Naive thymus-derived CD8-positive, alpha-beta T cell (primary cell): ENCODE results near the gene RBFOX2. TPM values are rescaled to one million over a fixed set of nuclear protein-coding genes. Genes with fewer than 3 reads are reported as not detected.
"Not testable (repeated sequence)": the region's sequence is repeated elsewhere in the genome, so short reads cannot be mapped to it uniquely, and the experiment has no call there.

Source experiments
- ATAC-seq, 2 donors: fragments of 150-1000 bp; cut with Tn5 transposase in 1 of 2; sonication (Bioruptor Pico), chemical (Tn5 transposase) in 1 of 2; 1 replicate in 1 of 2; 2 replicates in 1 of 2; pipeline ENCODE4 v1.10.0; 2021; ENCODE audit warnings: mild to moderate bottlenecking in 2 of 2, moderate library complexity in 2 of 2
- POLR2A ChIA-PET: fragments of 350-600 bp; sonication (Branson Sonifier 250); formaldehyde crosslinking; loops from one replicate; lab custom pipeline; 2021; ENCODE audit warnings: antibody characterized with exemption; lab: Charles Lee
- DNase-seq, 10 donors: peaks; one replicate each; pipeline versions ENCODE4 v3.0.0 to v3.0.0-alpha.2; 2020 to 2022
- H3K27ac Mint-ChIP-seq, 10 donors: one replicate each; pipeline ENCODE4 v1.8.0; 2020 to 2022; ENCODE audit warnings: mild to moderate bottlenecking in 10 of 10, mixed read lengths in 10 of 10, moderate library complexity in 4 of 10, inconsistent platforms in 1 of 10
- H3K27me3 Mint-ChIP-seq, 5 donors: one replicate each; pipeline ENCODE4 v1.8.0; 2021 to 2022; ENCODE audit warnings: mixed read lengths in 5 of 5
- H3K36me3 Mint-ChIP-seq, 3 donors: one replicate each; pipeline ENCODE4 v1.8.0; 2020 to 2022; ENCODE audit warnings: mixed read lengths in 3 of 3, mild to moderate bottlenecking in 2 of 3, inconsistent platforms in 1 of 3
- H3K4me1 Mint-ChIP-seq, 4 donors: one replicate each; pipeline ENCODE4 v1.8.0; 2021 to 2022; ENCODE audit warnings: mixed read lengths in 4 of 4
- H3K4me3 Mint-ChIP-seq, 10 donors: one replicate each; pipeline ENCODE4 v1.8.0; 2020 to 2022; ENCODE audit warnings: mild to moderate bottlenecking in 10 of 10, mixed read lengths in 10 of 10, moderate library complexity in 6 of 10, inconsistent platforms in 1 of 10
- H3K9me3 Mint-ChIP-seq, 9 donors: one replicate each; pipeline ENCODE4 v1.8.0; 2020 to 2022; ENCODE audit warnings: mixed read lengths in 9 of 9, mild to moderate bottlenecking in 3 of 9, inconsistent platforms in 1 of 9, moderate library complexity in 1 of 9
- polyA plus RNA-seq, 3 donors: library from polyadenylated mRNA; unstranded; fragments of 300-500 nt; fragmentation: Illumina TruSeq; gene quantifications; one replicate each; pipeline ENCODE4 v1.2.3, GENCODE V29; 2021
- total RNA-seq, 8 experiments: library from RNA in 2 of 8; stranded (reverse) in 2 of 8; gene quantifications; one replicate each; pipeline ENCODE4 v1.2.3 and lab custom pipeline; 2021 to 2026

The RBFOX2 gene
- total and polyA plus RNA-seq, 5 experiments from 2014 or later = 0.15 to 1.7 (median 0.84) TPM; not detected in 1

GRCh38 chr22:35802885-35803284, 225.7 kb downstream of the RBFOX2 start:
- peaks cover 0 to 5% (median 4%) of the 10 kb centered on the region in 3 donors for H3K36me3 Mint-ChIP-seq
- H3K4me3 Mint-ChIP-seq = no peak overlapping the region
- no peaks in the 10 kb centered on the region for H3K27me3 Mint-ChIP-seq
- ATAC-seq = no peak
- H3K9me3 Mint-ChIP-seq = peaks cover 0 to 12% (median 2%) of the 10 kb centered on the region in 9 donors
- DNase-seq = no peak
- no peaks in the 10 kb centered on the region for H3K4me1 Mint-ChIP-seq
- H3K27ac Mint-ChIP-seq = no peak overlapping the region
- POLR2A ChIA-PET = no interaction called here

DNA sequence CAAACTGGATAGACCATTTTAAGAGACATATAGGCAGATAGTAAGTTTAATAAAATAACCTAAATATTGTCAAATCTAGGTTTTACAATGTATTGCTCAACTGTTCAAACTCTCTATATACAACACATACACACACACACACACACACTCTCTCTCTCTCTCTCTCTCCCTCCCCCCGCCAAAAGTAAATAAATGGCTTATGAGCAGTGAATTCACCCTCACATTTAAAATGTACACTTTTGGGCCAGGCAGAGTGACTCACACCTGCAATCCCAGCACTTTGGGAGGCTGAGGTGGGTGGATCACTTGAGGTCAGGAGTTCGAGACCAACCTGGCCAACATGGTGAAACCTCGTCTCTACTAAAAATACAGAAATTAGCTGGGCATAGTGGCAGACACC, 227.3 kb downstream of the RBFOX2 start:
- POLR2A ChIA-PET, H3K4me1 Mint-ChIP-seq, H3K36me3 Mint-ChIP-seq, H3K4me3 Mint-ChIP-seq, ATAC-seq, DNase-seq, H3K27ac Mint-ChIP-seq, H3K27me3 Mint-ChIP-seq: not testable (repeated sequence)
- peaks cover 0 to 12% (median 2%) of the 10 kb centered on the region in 9 donors for H3K9me3 Mint-ChIP-seq

DNA sequence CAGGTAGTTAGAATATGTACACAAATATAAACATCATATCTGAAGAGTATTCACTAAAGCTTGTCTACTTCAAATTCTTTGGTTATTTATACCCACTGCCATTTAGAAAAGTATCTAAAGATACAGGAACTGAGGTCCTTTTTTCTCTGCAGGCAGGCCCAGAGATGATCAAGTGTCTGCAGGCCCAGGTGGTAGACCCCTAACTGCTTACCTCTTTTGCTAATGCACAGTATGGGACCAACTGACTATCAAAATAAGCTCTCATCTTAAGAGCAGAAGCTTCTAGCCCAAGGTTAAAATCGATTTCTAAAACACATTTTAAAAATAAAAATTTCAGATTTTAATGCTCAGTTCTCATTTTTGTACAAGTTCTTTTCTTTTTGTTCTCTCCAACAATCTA, 229.5 kb downstream of the RBFOX2 start:
- peaks cover 0 to 6% (median 0%) of the 10 kb centered on the region in 9 donors for H3K9me3 Mint-ChIP-seq
- peaks cover 0 to under 1% (median 0%) of the 10 kb centered on the region in 3 donors for H3K36me3 Mint-ChIP-seq
- DNase-seq = no peak
- H3K4me3 Mint-ChIP-seq = no peak overlapping the region
- no peaks in the 10 kb centered on the region for H3K4me1 Mint-ChIP-seq
- H3K27ac Mint-ChIP-seq = no peak overlapping the region
- H3K27me3 Mint-ChIP-seq = no peaks in the 10 kb centered on the region
- POLR2A ChIA-PET = no interaction called here
- ATAC-seq = no peak

GRCh38 chr22:35797411-35797810, 231.2 kb downstream of the RBFOX2 start:
- H3K4me3 Mint-ChIP-seq = no peak overlapping the region
- POLR2A ChIA-PET = no interaction called here

DNA sequence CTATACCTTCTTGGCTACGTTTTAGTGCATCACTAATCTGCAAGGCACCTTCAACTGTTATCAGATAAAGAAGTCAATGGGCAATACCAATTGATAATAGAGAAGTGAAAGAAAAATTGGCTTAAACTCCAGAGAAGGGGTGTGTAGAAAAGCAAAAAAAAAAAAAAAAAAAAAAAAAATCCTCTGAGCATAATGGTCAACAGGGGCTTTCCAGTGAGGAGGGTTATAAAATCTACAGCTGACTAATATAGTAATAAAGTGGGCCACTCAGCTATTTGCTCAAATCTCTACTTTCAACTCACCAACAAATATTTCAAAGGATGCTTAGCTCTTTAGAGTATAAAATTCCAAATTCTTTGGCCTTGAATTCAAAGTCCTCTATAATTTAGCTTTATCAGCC, 233.1 kb downstream of the RBFOX2 start:
- Mint-ChIP-seq H3K4me3 (no peak overlapping the region), H3K27ac (no peak overlapping the region), H3K36me3 (no peaks in the 10 kb centered on the region), H3K27me3 (no peaks in the 10 kb centered on the region), H3K4me1 (no peaks in the 10 kb centered on the region), H3K9me3 (no peaks in the 10 kb centered on the region)
- POLR2A ChIA-PET = no interaction called here
- no peak for ATAC-seq
- DNase-seq = no peak

More at GRCh38 chr22:35797411-35797810, 231.2 kb downstream of the RBFOX2 start:
- Mint-ChIP-seq H3K27me3 (no peaks in the 10 kb centered on the region), H3K9me3 (no peaks in the 10 kb centered on the region), H3K27ac (no peak overlapping the region), H3K36me3 (no peaks in the 10 kb centered on the region), H3K4me1 (no peaks in the 10 kb centered on the region)
- no peak for ATAC-seq
- DNase-seq = no peak

DNA sequence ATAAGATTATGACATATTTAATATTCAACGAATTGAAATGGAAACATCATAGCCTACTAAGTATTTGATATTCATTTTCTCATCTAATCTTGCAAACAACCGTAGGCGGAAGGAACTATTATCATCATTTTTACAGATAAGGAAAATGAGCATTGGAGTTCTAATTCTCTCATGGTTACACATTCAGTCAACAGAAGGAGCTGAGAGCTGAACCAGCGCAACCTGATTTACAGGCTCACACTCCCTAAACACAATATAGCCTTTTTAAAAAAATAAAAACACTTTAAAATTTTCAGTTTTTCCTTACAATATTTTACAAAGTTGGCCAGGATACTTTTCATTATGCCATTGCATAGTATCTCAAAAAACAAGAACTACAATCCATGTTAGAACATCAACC, 236.1 kb downstream of the RBFOX2 start:
- Mint-ChIP-seq H3K27me3 (peaks cover 0 to 3% (median 2%) of the 10 kb centered on the region in 5 donors), H3K27ac (no peak overlapping the region), H3K4me1 (no peaks in the 10 kb centered on the region), H3K4me3 (no peak overlapping the region), H3K9me3 (no peaks in the 10 kb centered on the region), H3K36me3 (no peaks in the 10 kb centered on the region)
- POLR2A ChIA-PET = no interaction called here
- ATAC-seq (no peak), DNase-seq (no peak)

DNA sequence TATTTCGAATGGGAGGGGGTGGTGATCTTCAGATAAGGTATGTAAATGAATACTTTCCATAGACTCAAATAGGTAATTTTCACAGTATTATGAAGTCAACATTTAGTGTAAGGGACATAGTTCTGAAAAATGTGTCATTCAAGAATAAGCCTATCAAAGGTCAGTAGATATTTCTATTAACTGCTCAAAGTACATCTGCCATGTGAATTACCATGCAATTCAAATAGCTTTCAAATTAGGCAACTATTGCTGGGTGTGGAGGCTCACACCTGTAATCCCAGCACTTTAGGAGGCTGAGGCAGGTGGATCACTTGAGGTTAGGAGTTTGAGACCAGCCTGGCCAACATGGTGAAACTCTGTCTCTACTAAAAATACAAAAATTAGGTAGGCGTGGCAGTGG, 236.8 kb downstream of the RBFOX2 start:
- H3K4me3 Mint-ChIP-seq, ATAC-seq, DNase-seq, H3K9me3 Mint-ChIP-seq, H3K4me1 Mint-ChIP-seq, H3K27me3 Mint-ChIP-seq, H3K27ac Mint-ChIP-seq, H3K36me3 Mint-ChIP-seq, POLR2A ChIA-PET: not testable (repeated sequence)

DNA sequence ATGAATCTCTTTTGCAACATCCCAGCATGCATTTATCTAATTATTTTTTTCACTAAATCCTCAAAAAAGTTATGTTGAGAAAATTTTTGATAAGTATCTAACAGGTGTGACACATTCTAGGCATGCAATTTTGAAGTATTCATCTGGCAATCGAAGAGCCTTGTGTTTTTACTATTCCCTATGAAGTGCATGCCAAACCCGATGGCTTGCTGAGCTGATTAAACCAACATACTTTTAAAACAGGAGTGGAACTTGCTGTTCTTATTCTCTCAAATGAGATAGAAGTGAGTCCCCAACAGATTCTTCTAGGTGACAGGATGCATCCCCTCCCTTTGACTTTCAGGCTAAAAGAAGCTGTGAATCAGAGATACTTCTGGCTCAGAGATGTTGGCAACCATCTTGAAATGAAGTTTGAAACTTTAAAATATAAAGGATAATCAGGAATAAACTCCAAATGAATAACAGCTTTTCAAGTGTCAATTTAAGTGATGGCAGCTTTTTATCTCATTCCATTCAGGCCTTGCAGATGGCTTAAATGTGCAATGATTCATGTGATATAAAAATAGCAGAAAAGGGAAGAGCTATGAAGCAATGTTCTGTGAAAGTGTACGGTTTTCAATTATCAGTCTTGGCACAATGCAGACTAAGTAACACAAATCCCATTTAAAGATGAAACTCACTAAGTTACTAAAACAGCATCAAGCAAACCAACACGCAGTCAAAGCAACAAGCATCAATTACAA, 243.3 kb downstream of the RBFOX2 start:
- no peak overlapping the region for H3K4me3 Mint-ChIP-seq
- no peak overlapping the region for H3K27ac Mint-ChIP-seq
- peaks cover 0 to 6% (median 3%) of the 10 kb centered on the region in 5 donors for H3K27me3 Mint-ChIP-seq
- no peaks in the 10 kb centered on the region for H3K9me3 Mint-ChIP-seq
- POLR2A ChIA-PET = no interaction called here
- no peaks in the 10 kb centered on the region for H3K36me3 Mint-ChIP-seq
- no peak for DNase-seq
- H3K4me1 Mint-ChIP-seq = no peaks in the 10 kb centered on the region
- ATAC-seq = no peak

DNA sequence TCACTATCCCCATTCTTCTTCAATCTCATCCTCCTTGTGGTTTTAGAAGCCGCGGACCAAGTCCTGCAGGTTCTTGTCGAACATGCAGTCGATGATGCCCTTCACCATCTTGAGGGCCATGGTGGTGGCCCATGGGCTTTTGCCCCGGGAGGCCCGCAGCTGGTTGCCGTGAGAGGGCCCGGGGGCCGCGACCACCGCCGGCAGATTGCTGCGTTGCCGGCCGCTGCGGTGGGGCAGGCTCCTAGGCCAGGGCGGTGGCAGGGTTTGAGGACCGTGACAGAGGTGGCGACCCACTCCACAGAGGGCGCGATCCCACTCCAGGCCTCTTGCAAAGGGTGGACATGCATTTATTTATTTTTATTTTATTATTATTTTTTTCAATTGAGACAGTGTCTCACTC, 244.0 kb downstream of the RBFOX2 start:
- POLR2A ChIA-PET = no interaction called here
- H3K4me3 Mint-ChIP-seq = no peak overlapping the region

DNA sequence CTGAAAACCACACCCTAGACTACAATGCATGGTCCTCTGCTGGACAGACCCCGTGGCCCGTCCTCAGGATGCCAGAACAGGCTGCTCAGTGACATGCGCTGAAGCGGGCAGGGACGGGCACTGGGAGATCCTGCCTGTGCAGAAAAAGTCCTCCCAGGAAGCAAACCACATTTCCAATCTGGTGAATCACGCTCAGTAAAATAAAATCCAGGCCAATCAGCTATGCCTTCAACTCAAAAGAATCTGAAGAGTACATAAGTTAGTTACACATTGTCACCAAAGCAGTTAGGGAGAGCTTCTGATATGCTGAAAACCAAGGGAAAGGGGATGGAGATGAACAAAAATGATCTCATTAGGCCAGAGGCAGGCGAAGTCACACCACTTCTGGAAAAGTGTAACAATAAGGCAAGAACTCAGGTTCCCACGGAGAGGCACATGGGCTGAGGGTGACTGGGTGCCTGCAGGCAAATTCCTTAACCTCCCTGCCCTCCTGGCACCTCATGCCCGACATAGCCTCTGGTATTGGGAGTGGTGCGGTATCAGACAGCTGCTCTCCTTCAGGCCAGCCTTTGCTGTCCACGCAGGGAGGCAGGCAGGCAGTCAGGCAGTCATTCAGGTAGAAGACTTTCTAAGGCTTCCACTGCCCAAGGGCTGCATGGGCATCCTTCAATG, 244.5 kb downstream of the RBFOX2 start:
- H3K9me3 Mint-ChIP-seq = no peaks in the 10 kb centered on the region
- H3K27me3 Mint-ChIP-seq = peaks cover 0 to 6% (median 2%) of the 10 kb centered on the region in 5 donors
- H3K27ac Mint-ChIP-seq = no peak overlapping the region
- ATAC-seq (no peak), DNase-seq (no peak)
- no peak overlapping the region for H3K4me3 Mint-ChIP-seq
- no peaks in the 10 kb centered on the region for H3K36me3 Mint-ChIP-seq
- no peaks in the 10 kb centered on the region for H3K4me1 Mint-ChIP-seq
- POLR2A ChIA-PET = no interaction called here

More for the DNA sequence above, 244.0 kb downstream of the RBFOX2 start:
- DNase-seq = no peak
- no peak for ATAC-seq
- Mint-ChIP-seq H3K36me3 (no peaks in the 10 kb centered on the region), H3K27ac (no peak overlapping the region), H3K9me3 (no peaks in the 10 kb centered on the region), H3K27me3 (peaks cover 0 to 6% (median 2%) of the 10 kb centered on the region in 5 donors), H3K4me1 (no peaks in the 10 kb centered on the region)

DNA sequence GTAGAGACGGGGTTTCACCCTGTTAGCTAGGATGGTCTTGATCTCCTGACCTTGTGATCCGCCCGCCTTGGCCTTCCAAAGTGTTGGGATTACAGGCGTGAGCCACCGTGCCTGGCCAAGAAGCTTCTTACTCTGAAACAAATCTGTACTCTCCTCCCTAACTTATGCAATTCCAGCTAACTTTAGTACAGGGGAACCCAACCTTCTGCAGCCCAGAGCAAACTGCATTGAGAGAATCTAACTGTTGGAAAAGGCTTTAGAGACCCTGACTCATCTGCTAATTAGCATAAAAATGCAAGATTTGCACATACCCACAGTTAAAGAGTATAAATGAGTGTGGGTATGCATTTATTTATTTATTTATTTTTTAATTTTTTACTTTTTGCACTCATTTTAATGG, 246.1 kb downstream of the RBFOX2 start:
- Mint-ChIP-seq H3K27ac (no peak overlapping the region), H3K36me3 (no peaks in the 10 kb centered on the region), H3K4me3 (no peak overlapping the region), H3K27me3 (peaks cover 0 to 6% (median 0%) of the 10 kb centered on the region in 5 donors), H3K9me3 (no peaks in the 10 kb centered on the region), H3K4me1 (no peaks in the 10 kb centered on the region)
- no peak for ATAC-seq
- POLR2A ChIA-PET = no interaction called here
- DNase-seq = no peak

DNA sequence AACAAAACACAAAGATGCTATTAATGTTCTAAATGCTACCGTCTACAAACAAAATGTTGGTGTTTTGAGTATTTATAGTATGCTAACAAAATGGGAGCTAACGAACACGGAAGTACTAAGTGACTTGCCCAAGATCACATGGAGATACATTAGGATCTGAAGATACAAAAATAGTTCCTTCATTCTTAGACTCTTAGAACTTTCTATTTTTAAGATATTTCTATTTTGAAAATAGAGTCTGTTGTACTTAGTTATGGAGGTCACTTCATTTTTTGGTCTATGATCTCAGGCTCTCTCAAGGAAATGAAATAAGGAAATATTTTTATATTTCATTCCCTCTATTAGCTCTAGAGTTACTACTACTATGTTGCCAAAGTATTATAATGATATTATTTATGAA, 246.7 kb downstream of the RBFOX2 start:
- no peak overlapping the region for H3K4me3 Mint-ChIP-seq
- no peaks in the 10 kb centered on the region for H3K4me1 Mint-ChIP-seq
- no peak for DNase-seq
- H3K9me3 Mint-ChIP-seq = no peaks in the 10 kb centered on the region
- no peaks in the 10 kb centered on the region for H3K36me3 Mint-ChIP-seq
- H3K27me3 Mint-ChIP-seq = peaks cover 0 to 6% (median 0%) of the 10 kb centered on the region in 5 donors
- POLR2A ChIA-PET = no interaction called here
- H3K27ac Mint-ChIP-seq = no peak overlapping the region
- ATAC-seq = no peak

- Mint-ChIP-seq H3K4me3 (no peak overlapping the region), H3K27me3 (peaks cover 0 to 4% (median 0%) of the 10 kb centered on the region in 5 donors), H3K27ac (no peak overlapping the region), H3K4me1 (no peaks in the 10 kb centered on the region), H3K36me3 (no peaks in the 10 kb centered on the region), H3K9me3 (no peaks in the 10 kb centered on the region)
- POLR2A ChIA-PET = no interaction called here
- no peak for DNase-seq
- ATAC-seq = no peak
Observed at GRCh38 chr22:35777335-35777975, 251.2 kb downstream of the RBFOX2 start.
